NCI-H128 (cell line): ENCODE data around the gene GFER.
"Not testable (repeated sequence)": the region's sequence is repeated elsewhere in the genome, so short reads cannot be mapped to it uniquely, and the experiment has no call there.

Source experiments
- DNase-seq: peaks from one replicate; lab custom pipeline; 2025; ENCODE audit not compliant: unreplicated experiment; lab: John Stamatoyannopoulos, UW

The GFER gene

GRCh38 chr16:1957434-1958142 is 26.4 kb upstream of the GFER start:
- DNase-seq: not testable (repeated sequence)

GRCh38 chr16:1958143-1958491 is 25.9 kb upstream of the GFER start:
- DNase-seq: not testable (repeated sequence)

- DNase-seq: no peak
Measured at GRCh38 chr16:1958715-1959268, 25.2 kb upstream of the GFER start.

DNA sequence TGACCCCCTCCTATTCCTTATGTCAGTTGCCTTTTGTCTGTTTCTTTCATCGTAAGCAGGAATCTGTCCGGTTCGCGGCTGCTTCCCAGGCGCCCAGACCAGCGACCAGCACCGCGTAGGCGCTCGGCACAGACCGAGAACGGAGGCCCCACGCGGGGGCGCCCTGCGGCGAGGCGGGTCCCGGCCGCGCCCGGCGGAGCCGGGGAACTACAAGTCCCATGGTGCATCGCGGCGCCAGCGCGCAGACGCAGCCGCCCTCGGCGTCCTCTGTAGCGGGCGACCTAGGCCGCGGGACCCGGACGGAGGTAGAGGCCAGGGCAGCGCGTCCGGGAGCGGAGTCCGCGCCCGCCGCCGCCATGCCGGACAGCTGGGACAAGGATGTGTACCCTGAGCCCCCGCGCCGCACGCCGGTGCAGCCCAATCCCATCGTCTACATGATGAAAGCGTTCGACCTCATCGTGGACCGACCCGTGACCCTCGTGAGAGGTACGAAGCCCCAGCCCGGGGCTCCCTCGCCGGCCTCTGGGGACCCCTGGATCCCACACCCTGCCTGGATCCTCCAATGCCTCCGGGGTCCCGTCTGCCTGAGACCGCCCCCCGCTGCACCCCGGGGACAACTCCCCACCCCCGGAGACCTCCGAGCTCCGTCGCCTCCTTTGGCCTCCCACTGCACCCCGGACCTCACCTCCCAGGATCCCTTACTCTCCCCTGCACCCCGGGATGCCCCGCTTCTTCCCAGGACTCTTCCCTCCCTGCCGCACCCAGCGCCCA is 24.5 kb upstream of the GFER start, which contains the start of gene NDUFB10:
Gene NDUFB10, plus strand, starts transcription at position 270 of the 771 bp plus-strand sequence. Its CDS starts 87 bp downstream, at position 357.
- DNase-seq: peak; percentile 11

DNA sequence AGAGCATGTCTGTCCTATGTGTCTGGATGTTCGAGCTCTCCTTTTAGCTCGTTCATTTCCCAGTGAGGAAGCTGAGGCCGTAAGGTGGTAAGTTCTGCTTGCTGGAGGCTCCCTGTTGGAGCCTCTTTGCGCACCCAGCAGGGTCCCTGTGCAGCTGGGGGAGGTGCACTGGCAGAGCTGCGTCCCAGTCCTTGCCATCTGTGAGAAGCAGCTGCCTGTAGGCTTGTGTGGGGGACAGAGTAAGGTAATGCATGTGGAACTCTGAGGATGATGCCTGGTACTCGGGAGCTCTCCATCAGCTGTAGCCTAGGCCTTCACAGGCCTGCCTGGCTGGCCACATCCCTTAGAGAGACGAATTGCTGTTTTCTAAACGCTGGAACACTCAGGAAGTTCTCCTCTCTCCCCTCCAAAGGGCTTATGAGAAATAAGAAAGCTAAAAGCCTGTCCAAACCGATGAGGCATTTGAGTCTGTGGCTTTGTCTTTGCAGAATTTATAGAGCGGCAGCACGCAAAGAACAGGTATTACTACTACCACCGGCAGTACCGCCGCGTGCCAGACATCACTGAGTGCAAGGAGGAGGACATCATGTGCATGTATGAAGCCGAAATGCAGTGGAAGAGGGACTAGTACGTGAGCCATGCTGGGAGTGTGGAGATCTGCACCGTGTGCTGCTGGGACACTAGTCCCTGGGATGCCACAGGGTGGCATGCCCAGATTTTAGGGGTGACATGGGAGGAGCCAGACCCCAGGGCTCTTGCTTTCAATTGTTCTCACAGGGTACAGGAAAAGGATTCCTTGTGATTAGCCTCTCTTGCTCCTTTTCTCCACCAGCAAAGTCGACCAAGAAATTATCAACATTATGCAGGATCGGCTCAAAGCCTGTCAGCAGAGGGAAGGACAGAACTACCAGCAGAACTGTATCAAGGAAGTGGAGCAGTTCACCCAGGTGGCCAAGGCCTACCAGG is 23.0 kb upstream of the GFER start:
- no peak for DNase-seq

DNA sequence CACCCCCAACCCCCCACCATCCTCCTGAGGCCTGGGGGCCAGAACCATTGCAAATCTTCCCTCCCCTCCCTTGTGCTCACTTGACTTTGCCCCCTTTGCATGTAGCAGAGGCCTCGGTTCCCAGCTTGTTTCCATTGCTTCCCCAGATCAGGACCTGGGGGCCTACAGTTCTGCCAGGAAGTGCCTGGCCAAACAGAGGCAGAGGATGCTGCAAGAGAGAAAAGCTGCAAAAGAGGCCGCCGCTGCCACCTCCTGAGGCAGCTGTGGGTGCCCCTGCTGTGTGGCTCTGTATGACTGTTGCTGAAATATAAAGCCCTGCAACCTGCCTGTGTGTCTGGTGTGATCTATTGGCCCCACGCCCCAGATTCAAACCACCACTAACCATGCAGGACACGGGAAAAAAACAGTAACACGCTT is 22.3 kb upstream of the GFER start:
- DNase-seq: no peak

- DNase-seq: not testable (repeated sequence)
Measured at GRCh38 chr16:1962161-1963153, 21.5 kb upstream of the GFER start.

DNA sequence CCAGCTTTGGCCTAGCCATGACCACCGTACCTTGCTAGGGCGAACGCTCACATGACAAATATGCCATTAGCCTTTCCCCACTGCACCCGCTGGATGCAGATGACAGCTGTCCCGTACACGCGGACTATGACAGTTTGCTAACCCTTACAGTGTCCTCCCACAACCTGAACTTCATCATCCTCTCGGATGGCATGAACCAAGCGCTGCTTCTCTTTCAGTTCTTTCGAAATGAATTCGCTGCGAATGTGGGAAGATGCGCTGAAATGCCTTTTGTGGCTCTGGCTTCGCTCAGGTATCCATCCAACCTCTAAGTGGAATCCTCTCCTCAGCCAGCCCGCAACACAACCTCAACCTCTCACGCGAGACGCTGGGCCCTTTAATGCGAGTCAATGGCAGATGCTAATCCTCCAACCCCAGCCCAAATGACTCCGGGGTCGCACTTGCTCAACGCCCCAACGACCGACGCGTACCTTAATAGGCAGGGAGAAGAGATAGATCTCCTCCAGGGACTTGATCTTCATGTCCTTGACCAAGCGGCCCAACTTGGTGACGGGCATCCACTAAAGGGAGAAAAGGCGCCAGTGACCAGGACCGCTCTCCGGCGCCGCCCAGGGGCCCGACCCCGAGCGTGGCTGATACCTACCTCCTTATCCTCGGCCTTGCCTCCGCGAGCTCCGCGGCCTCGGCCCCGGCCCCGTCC is 20.0 kb upstream of the GFER start:
- DNase-seq: no peak

- DNase-seq: peak; percentile 90
Measured at GRCh38 chr16:1964506-1965395, 19.2 kb upstream of the GFER start, which contains the start of gene RPS2. TSS of gene RPS2 (minus strand) at chr16:1964826. CDS start at chr16:1964625, 201 bp downstream.

GRCh38 chr16:1965396-1966001 is 18.5 kb upstream of the GFER start:
- no peak for DNase-seq

DNA sequence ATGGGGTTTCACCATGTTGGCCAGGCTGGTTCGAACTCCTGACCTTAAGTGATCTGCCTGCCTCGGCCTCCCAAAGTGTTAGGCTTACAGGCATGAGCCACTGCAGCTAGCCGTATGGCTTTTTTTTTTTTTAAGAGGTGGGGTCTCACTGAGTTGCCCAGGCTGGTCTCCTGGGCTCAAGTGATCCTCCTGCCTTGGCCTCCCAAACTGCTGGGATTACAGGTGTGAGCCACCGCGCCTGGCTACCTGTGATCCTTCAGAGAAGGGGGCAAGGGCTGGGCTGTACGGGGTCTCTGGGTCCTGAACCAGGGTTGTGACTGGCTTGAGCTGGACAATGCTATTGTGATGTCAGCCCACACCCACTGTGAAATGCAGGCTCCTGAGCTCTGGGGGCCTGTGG is 17.5 kb upstream of the GFER start, which contains the start of gene RNF151:
Gene RNF151, plus strand, starts transcription at position 397 of the 400 bp plus-strand sequence. CDS start 26 bp downstream, outside the sequence.
- DNase-seq: no peak

DNA sequence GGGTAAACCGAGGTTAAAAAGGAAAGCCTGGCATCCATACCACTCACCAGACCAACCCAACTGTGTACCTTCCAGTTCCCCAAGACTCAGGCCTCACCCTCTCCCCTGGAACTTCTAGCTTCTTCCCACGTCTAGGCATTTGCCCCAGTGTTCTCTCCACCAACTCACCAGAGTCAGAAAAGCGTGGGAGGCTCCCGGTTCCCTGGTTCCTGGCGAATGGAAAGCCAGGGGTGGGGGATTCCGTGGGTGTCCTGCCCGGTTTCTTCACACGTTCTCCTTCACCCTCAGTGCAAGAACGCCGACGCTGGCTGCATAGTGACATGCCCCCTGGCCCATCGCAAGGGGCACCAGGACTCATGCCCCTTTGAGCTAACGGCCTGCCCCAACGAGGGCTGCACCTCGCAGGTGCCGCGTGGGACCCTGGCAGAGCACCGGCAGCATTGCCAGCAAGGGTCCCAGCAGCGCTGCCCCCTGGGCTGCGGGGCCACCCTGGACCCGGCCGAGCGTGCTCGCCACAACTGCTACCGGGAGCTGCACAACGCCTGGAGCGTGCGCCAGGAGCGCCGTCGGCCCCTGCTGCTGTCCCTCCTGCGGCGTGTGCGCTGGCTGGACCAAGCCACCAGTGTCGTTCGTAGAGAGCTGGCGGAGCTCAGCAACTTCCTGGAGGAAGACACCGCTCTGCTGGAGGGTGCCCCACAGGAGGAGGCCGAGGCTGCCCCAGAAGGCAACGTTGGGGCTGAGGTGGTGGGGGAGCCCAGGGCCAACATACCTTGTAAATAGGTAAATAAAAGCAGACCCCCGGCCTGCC is 15.6 kb upstream of the GFER start:
- no peak for DNase-seq

DNA sequence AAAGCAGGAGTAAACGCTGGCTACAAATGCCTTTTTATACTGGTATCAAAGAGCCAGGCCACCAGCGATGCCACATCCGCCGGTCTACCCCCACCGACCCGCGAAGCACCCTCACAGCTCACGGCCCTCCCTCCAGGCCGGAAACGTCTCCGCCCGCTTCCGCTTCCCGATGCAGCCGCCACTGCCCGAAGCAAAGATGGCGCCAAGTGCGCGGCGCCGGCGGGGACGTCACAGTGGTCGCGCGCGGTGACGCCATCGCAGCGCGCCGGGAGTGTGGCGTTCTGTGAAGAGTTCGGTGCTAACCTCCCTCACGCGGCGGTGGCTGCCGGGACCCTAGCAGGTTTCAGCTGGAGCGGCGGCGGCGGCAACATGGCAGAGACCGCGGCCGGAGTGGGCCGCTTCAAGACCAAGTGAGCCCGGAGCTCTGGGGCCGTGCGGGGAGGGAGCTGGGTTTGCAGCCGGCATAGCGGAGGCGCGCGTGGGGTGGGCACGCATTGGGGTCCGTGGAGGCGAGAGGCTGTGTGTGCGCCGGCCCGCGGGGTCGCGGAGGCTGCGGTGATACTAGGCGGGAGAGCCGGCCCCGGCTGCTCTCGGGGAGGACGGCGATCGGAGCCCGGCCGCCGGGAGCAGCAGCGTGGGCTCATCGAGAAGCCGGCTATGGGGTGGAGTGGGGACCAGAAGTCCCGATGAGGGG is 12.1 kb upstream of the GFER start, which contains the start of gene TBL3:
Gene TBL3, plus strand, starts transcription at position 258 of the 694 bp plus-strand sequence. Its CDS starts 112 bp downstream, at position 370.
- peak; percentile 80 for DNase-seq

- DNase-seq: no peak
Measured at GRCh38 chr16:1972490-1972877, 11.5 kb upstream of the GFER start.

DNA sequence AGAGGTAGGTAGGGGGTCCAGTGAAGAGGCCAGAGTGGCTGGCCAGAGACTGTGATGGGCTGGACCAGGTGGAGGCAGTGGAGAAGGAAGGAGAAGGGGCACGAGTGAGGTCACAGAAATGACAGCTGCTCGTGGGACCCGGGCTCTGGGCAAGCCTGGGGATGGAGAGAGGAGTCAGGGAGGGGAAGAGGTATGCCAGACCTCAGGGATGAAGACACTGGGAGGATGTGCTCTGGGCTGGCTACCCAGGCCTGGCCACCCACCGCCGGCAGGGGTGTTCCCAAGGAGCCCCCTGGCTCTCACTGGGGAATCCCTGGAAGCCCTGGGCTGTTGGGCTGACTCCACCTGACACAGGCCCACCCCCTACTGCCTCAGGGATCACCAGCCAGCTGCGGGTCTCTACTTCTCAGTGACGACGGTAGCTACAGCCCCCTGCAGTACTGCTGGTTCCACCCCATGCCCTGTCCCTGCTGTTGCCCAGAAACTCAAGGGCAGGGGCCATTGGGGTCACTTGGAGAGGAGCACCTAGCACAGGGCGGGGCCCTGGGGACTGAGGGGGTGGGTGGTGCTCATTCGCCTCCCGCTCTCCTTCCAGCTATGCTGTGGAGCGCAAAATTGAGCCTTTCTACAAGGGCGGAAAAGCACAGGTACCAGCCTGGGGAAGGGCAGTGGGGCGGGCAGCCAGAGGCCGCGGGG is 10.4 kb upstream of the GFER start:
- no peak for DNase-seq
